Measurements from ENCODE around the gene TECPR2.
"Not testable (repeated sequence)": the region's sequence is repeated elsewhere in the genome, so short reads cannot be mapped to it uniquely, and the experiment has no call there.

Gene TECPR2

DNA sequence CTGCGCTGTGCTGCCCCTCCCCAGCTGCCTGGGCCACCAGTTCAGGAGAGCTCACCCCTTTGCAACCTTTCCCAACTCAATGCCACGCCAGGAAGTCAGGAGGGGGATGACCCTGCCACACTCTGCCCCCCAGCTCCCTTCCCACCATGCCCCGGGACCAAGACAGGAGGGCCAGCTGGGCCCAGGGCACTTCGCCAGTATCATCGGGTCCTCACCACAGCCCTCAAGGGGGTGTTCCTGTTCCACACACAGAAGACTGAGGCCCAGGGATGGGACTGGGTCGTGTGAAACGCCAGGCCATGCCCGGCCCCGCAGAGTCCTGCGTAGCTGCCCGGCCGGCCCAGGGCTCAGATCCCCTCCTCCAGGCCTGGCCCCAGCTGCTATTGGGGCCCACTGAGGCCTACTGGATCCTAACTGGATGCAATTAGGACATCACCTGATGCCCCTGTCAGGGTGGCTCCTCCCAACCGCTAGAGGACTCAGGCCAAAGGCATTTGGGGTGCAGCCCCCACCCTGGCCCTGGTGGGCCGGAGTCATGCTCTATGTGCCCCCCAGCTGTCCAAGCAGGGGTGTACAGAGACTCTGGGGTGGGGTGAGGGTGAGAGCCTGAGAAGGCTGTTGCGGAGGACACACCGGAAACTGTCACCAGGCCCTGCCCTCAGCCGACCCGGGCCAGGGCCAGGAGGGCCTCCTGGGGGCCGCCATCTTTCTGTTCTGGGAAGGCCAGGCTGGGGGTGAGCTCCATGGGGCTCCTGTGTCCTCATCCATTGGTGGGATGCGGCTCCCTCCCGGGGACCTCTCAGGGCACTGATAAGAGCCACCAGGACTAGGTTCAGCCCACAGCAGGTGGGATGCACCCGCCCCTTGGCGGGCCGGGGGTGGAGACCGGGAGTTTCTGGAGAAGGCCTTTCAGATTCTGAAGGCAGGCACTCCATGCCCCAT is 176.1 kb downstream of the TECPR2 start:
- no peak for DNase-seq

DNA sequence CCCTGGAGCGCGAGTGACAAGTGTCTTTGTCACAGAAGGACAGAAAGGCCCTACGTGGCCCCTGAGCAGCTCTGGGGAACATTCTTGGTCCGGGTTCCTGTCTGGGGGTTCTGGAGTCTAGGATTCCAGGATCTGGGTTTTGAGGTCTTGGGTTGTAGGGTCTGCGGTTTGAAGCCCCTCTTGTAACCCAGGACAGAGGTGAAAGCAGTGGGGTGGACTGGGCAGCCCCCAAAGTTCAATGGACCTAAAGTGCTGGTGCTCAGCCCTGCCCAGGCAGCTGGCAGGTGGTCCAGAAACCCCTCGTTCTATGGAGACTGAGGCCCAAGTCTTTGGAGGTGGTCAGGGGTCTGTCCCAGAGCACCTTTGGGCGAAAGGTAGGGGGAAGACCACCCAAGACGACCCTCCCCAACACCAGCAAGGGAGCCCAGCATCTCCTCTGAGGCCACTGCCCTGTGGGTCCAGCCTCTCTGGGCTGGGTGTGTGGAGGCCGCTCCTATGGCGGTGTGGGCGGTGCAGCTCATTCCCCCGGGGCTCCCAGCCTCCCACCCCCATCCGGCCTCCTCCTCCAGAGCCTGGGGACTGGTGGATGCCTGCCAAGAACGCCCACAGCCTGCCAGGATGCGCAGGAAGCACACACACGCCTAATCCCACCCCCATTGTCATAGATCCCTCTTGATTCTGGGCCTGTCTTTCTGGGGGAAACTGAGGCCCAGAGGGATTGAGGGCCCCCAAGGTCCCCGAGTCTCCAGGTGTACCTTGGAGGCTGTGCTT is 177.0 kb downstream of the TECPR2 start:
- DNase-seq: no peak

DNA sequence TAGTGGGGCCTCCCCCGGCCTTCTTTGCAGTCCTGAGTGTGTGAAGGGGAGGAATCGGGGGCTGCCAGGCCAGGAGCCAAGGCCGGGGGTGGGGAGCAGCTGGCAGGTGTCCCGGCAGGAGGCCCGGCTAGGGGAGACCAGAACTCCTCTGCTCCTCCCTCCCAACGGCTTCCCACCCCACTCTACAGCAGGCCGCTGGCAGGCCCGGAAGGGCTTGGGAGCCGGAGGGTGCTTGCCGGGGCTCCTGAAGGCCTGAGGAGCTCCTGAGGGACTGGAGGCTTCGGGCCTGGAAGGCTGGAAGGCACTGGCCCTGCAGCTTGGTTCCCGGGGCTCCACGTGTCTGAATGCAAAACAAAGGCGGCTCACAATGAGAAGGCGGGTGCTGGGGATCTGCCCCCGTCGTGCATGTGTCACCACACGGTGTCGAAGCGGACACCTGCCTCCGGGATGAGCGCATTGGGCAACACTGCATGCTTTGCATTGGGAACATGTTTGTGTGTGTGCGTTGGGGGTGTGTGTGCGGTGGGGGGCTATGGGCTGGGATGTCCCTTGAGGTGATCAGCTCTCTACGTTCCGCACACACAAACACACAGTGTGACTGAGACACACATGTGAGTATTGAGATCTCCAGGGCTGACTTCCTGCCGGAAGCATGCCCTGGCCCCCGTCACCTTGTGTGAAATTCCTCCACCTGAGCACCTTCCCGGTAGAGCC is 177.7 kb downstream of the TECPR2 start:
- DNase-seq: no peak

DNA sequence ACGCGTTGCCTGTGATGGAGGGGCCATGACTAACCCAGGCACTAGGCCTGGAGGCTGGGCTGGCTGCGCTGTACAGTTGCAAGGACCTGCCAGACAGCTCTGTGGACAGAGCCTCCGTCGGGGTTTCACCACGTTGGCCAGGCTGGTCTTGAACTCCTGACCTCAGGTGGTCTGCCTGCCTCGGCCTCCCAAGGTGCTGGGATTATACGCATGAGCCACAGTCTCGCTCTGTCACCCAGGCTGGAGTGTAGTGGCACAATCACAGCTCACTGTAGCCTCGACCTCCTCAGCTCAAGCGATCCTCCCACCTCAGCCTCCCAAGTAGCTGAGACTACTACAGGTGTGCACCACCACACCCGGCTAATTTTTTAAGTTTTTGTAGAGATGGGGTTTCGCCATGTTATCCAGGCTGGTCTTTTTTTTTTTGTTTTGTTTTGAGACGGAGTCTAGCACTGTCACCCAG is 178.3 kb downstream of the TECPR2 start:
- not testable (repeated sequence) for DNase-seq

DNA sequence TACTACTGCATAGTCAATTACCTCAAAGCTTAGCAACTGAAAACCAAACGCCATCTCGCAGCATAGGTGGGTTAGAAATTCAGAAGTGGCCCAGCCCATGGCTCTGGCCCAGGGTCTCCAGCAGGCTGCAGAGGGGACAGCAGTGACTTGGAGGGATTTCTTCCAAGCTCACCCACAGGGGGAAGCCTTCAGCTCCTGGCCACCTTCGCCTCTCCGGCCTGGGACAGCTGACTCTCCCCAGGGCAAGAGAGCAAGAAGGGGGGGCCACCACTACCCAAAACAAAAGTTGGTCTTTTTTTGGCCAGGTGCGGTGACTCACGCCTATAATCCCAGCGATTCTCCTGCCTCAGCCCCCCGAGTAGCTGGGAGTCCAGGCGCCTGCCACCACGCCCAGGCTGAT is 179.0 kb downstream of the TECPR2 start:
- no peak for DNase-seq

DNA sequence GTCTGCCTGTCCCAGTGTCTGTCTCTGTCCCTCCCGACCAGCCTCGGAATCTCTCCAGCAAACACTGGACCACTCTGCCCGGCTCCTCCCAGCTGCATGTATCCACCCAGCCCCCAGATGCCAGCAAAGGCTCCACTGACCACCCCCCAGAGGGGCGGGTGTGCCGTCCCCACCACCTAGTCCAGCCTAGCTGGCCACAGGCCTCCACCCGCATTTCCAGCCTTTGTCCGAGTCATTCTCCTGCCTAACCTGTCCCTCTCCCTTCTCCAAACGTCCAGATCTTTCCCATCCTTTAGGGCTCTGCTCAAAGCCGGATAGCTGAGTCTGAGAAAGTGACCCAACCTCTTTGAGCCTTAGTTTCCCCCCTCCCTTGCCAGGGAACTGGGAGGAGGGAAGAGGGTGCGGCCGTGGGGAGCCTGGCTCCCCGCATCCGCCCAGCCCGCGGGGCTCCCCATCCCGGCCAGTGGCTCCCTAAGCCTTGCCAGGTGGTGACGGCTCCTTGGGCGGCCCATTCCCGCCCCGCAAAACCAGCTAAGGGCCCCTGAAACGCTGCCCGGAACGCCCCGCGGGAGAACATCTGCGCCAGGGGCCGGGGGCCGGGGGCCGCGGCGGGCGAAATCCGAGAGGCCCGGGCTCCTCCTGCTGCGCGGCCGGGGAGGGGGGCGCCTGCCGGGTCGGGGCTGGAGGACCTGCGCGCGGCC is 181.5 kb downstream of the TECPR2 start:
- no peak for DNase-seq

DNA sequence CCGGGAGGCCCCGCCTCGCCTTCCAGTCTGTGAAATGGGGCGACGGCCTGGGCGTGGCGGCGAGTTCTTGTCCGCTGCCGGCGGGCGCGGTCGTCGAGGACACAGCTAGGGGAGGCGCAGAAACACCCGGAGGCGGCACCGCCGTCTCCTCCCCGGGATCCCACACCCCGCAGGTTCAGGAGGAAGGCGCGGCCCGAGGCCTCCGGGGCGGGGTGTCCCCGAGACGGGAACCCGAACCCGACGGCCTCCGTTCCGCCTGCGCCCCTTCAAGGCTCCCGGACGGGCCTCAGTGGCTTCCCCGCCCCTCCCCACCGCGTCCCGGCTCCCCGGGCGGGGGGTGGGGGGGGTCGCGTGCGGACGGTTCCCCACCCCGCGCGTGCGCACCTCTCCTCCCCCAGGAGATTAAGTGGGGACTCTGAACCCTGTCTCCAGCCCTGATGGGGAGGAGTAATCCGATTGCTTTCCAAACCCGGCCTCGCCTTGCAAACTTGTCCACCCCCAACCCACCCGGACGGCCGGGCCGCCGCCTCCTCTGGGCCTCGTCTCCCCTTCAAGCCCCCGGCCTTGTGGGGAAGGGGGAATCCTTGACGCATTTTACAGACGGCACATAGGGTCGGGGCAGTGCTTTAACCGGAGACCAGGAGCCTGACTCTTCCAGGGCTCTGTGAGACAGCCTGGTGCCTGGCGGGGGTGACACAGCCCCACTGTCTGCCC is 182.2 kb downstream of the TECPR2 start:
- DNase-seq: peak in 1 of 2 donors; percentile 35

DNA sequence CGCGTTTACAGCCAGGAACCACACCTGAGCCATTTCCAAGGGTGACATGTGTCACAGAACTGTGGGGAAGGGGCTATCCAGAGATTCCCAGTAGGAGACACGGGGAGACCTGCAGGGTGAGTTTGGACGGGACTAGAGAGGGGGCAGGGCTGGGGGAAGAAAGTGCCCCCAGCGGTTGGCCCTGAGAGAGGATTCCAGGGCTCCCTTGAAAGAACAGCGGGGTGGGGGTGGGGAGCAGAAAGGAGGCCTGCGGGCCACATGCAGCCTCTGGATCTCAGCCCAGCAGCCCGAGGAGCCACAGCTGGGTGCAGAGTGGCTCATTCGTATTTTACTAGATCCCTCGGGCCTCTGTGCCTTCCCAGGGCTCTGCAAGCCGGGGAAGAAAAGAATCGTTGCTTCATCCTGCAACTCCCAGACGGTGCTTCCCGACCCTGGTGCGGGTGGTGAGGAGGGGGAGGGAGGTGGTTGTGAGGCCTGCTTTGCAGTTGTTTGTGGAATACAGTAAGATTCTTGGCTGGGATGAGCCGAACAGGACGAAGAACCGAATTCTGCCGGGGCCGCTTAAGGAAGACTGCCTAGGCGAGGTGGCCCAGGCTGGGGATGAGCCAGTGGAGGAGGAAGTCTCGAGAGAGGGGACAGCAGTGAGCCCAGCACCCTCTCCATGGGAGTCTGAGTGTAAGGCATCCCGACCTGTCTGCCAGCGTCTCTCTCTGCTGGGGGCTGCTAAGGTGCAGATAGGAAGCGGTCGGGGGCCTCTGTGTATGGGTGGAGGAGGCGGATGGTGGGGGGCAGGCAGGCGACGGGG is 182.9 kb downstream of the TECPR2 start:
- no peak for DNase-seq

DNA sequence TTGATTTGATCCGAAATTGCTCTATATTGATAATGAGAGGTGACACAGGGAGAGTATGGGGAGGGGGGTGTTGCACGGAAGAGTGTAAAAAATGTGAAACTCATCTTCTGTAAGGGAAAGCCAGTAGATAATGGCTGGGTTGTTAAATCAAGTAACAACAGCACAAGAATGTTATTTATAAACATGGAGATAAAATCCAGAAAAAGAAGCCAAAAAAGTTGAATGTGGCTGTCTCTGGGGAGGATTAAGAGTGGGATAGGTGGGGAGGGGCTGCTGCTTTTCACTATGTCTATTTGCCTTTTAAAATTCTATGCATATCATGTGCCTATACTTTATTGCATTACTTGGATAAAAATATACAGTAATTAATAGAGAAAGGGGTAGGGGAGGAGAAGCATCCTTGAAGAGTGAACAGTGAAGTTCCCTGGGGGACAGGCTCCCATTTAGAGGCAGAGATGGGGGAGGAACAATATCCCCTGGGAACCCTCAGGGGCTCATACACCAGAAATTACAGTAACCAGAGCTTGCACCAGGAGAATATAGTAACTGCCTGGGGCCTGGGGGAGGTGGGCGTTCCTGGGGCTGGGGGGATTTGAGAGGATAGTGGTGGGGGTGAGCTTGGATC is 186.0 kb downstream of the TECPR2 start:
- DNase-seq: no peak

DNA sequence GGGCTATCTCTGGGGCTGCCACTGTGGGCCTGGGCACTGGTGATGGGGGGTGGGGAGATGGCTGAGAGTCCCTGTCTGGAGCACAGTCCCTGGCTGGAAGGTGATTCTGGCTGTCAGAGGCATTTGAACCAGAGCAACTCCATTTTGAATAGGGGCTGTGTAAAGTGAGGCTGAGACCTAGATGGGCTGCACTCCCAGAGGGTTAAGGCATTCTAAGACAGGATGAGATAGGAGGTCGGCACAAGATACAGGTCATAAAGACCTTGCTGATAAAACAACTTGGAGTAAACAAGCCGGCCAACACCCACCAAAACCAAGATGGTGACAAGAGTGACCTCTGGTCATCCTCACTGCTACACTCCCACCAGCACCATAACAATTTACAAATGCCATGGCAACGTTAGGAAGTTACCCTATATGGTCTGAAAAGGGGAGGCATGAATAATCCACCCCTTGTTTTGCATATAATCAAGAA is 188.2 kb downstream of the TECPR2 start:
- DNase-seq: not testable (repeated sequence)

All from CD4-positive, alpha-beta T cell treated with Interferon alpha-2 for 1 hour (primary cell).